ENCODE results near the gene MRPL39.

MRPL39 gene

GRCh38 chr21:25586791-25587190 lies 20.5 kb downstream of the MRPL39 start:
- peaks cover 64% of the 10 kb centered on the region for H3K36me3 ChIP-seq (ENCODE audit: low read depth)
- no peaks in the 10 kb centered on the region for H3K9me3 ChIP-seq (ENCODE audit: severe bottlenecking)
- H3K4me1 ChIP-seq (ENCODE audit: insufficient read depth, poor library complexity, severe bottlenecking) = no peaks in the 10 kb centered on the region
- H3K4me3 ChIP-seq (ENCODE audit: severe bottlenecking) = no peak overlapping the region
- H3K27me3 ChIP-seq (ENCODE audit: insufficient read depth, poor library complexity, severe bottlenecking) = no peaks in the 10 kb centered on the region
- no peak overlapping the region for H3K27ac ChIP-seq (ENCODE audit: poor library complexity, severe bottlenecking)
- no peak for DNase-seq (ENCODE audit: low spot score)
- TF ChIP-seq CTCF (IDR thresholded peaks at IDR 0.05; ENCODE audit: poor library complexity, severe bottlenecking) = no peak
- ATAC-seq (ENCODE audit: low read depth) = no peak

GRCh38 chr21:25586326-25586725 lies 21.0 kb downstream of the MRPL39 start:
- Histone ChIP-seq H3K9me3 (ENCODE audit: severe bottlenecking) (no peaks in the 10 kb centered on the region), H3K27me3 (ENCODE audit: insufficient read depth, poor library complexity, severe bottlenecking) (no peaks in the 10 kb centered on the region), H3K4me3 (ENCODE audit: severe bottlenecking) (no peak overlapping the region), H3K27ac (ENCODE audit: poor library complexity, severe bottlenecking) (no peak overlapping the region), H3K36me3 (ENCODE audit: low read depth) (peaks cover 59% of the 10 kb centered on the region), H3K4me1 (ENCODE audit: insufficient read depth, poor library complexity, severe bottlenecking) (no peaks in the 10 kb centered on the region)
- ATAC-seq (ENCODE audit: low read depth) = no peak
- DNase-seq (ENCODE audit: low spot score) = no peak
- TF ChIP-seq CTCF (IDR thresholded peaks at IDR 0.05; ENCODE audit: poor library complexity, severe bottlenecking) = no peak

- no peak for DNase-seq (ENCODE audit: low spot score)
- no peak for ATAC-seq (ENCODE audit: low read depth)
- Histone ChIP-seq H3K27ac (ENCODE audit: poor library complexity, severe bottlenecking) (no peak overlapping the region), H3K4me1 (ENCODE audit: insufficient read depth, poor library complexity, severe bottlenecking) (no peaks in the 10 kb centered on the region), H3K9me3 (ENCODE audit: severe bottlenecking) (no peaks in the 10 kb centered on the region), H3K27me3 (ENCODE audit: insufficient read depth, poor library complexity, severe bottlenecking) (no peaks in the 10 kb centered on the region), H3K4me3 (ENCODE audit: severe bottlenecking) (no peak overlapping the region), H3K36me3 (ENCODE audit: low read depth) (peaks cover 50% of the 10 kb centered on the region)
- no peak for TF ChIP-seq CTCF (IDR thresholded peaks at IDR 0.05; ENCODE audit: poor library complexity, severe bottlenecking)
Observed at GRCh38 chr21:25584833-25585676, 22.2 kb downstream of the MRPL39 start.

- Histone ChIP-seq H3K4me1 (ENCODE audit: insufficient read depth, poor library complexity, severe bottlenecking) (no peaks in the 10 kb centered on the region), H3K9me3 (ENCODE audit: severe bottlenecking) (no peaks in the 10 kb centered on the region), H3K4me3 (ENCODE audit: severe bottlenecking) (no peak overlapping the region), H3K27ac (ENCODE audit: poor library complexity, severe bottlenecking) (no peak overlapping the region), H3K27me3 (ENCODE audit: insufficient read depth, poor library complexity, severe bottlenecking) (no peaks in the 10 kb centered on the region), H3K36me3 (ENCODE audit: low read depth) (peaks cover 35% of the 10 kb centered on the region)
- no peak for TF ChIP-seq CTCF (IDR thresholded peaks at IDR 0.05; ENCODE audit: poor library complexity, severe bottlenecking)
- no peak for DNase-seq (ENCODE audit: low spot score)
- ATAC-seq (ENCODE audit: low read depth) = no peak
Observed at GRCh38 chr21:25583370-25584130, 23.7 kb downstream of the MRPL39 start.

Measured in RWPE2 (cell line).